ENCODE results near the gene ALKBH5.
A peak's percentile ranks its signal among the peaks of the same experiment; 100 is the strongest.

The ALKBH5 gene

GRCh38 chr17:18187226-18187625 is 3.6 kb downstream of the ALKBH5 start:
- in situ Hi-C loops (cut with MboI; ENCODE audit: low sequenced_read_pairs, unreplicated experiment): no loop called here
- no peak for TF ChIP-seq CTCF (IDR thresholded peaks at IDR 0.05; ENCODE audit: borderline replicate concordance, control extremely low read depth, extremely low read depth, insufficient read depth, missing control alignments)
- DNase-seq (ENCODE audit: low spot score): no peak

- in situ Hi-C loops (cut with MboI; ENCODE audit: low sequenced_read_pairs, unreplicated experiment): no loop called here
- no peak for DNase-seq (ENCODE audit: low spot score)
- no peak for TF ChIP-seq CTCF (IDR thresholded peaks at IDR 0.05; ENCODE audit: borderline replicate concordance, control extremely low read depth, extremely low read depth, insufficient read depth, missing control alignments)
Measured at GRCh38 chr17:18187821-18188761, 4.5 kb downstream of the ALKBH5 start.

GRCh38 chr17:18190628-18191235 is 7.1 kb downstream of the ALKBH5 start:
- DNase-seq (ENCODE audit: low spot score): no peak
- in situ Hi-C loops (cut with MboI; ENCODE audit: low sequenced_read_pairs, unreplicated experiment): no loop called here
- no peak for TF ChIP-seq CTCF (IDR thresholded peaks at IDR 0.05; ENCODE audit: borderline replicate concordance, control extremely low read depth, extremely low read depth, insufficient read depth, missing control alignments)

- TF ChIP-seq CTCF (IDR thresholded peaks at IDR 0.05; ENCODE audit: borderline replicate concordance, control extremely low read depth, extremely low read depth, insufficient read depth, missing control alignments): no peak
- in situ Hi-C loops (cut with MboI; ENCODE audit: low sequenced_read_pairs, unreplicated experiment): no loop called here
- no peak for DNase-seq (ENCODE audit: low spot score)
Measured at GRCh38 chr17:18191236-18191667, 7.6 kb downstream of the ALKBH5 start.

- in situ Hi-C loops (cut with MboI; ENCODE audit: low sequenced_read_pairs, unreplicated experiment): no loop called here
- peak; percentile 10 for TF ChIP-seq CTCF (IDR thresholded peaks at IDR 0.05; ENCODE audit: borderline replicate concordance, control extremely low read depth, extremely low read depth, insufficient read depth, missing control alignments)
- no peak for DNase-seq (ENCODE audit: low spot score)
Measured at GRCh38 chr17:18191967-18192366, 8.3 kb downstream of the ALKBH5 start.

- in situ Hi-C loops (cut with MboI; ENCODE audit: low sequenced_read_pairs, unreplicated experiment): no loop called here
- DNase-seq (ENCODE audit: low spot score): no peak
- TF ChIP-seq CTCF (IDR thresholded peaks at IDR 0.05; ENCODE audit: borderline replicate concordance, control extremely low read depth, extremely low read depth, insufficient read depth, missing control alignments): no peak
Measured at GRCh38 chr17:18194394-18194793, 10.8 kb downstream of the ALKBH5 start.

Data from GM13976 (cell line).